CD4-positive, CD25-positive, alpha-beta regulatory T cell (primary cell): Measurements from ENCODE around the gene TUBA1B. TPM values are rescaled to one million over a fixed set of nuclear protein-coding genes. Genes with fewer than 3 reads are reported as not detected.

ENCODE experiments used
- polyA plus RNA-seq, 4 donors: library from polyadenylated mRNA; unstranded; fragments of 300-500 nt; fragmentation: Illumina TruSeq; gene quantifications; one replicate each; pipeline ENCODE4 v1.2.3, GENCODE V29; 2021
- total RNA-seq: library from RNA; stranded (reverse); gene quantifications from one replicate; pipeline ENCODE4 v1.2.3, GENCODE V29; 2022

Gene TUBA1B
- total and polyA plus RNA-seq, 5 donors from 2014 or later, result 174 to 648 (median 499) TPM

Other genes with a start within 250 kb of the TUBA1B start
- 55.6 TPM for gene FKBP11, start 205.9 kb downstream of the TUBA1B start, total RNA-seq
- 10 to 100 TPM; 56.5 to 79.7 (median 77.0) TPM for gene FKBP11, start 205.9 kb downstream of the TUBA1B start, polyA plus RNA-seq
- 79.4 TPM for gene ARF3, start 173.9 kb downstream of the TUBA1B start, total RNA-seq
- 10 to 100 TPM; 21.2 to 30.5 (median 23.6) TPM for gene ARF3, start 173.9 kb downstream of the TUBA1B start, polyA plus RNA-seq
- gene WNT10B, start 159.7 kb downstream of the TUBA1B start, total RNA-seq, result 1.6 TPM
- gene WNT10B, start 159.7 kb downstream of the TUBA1B start, polyA plus RNA-seq, result not detected
- 0.62 TPM for gene WNT1, start 153.1 kb downstream of the TUBA1B start, total RNA-seq
- gene WNT1, start 153.1 kb downstream of the TUBA1B start, polyA plus RNA-seq, result under 1 TPM in 1 of 4 donors, not detected in 3; 0.39 TPM
- 0.39 TPM for gene DDN, start 132.0 kb downstream of the TUBA1B start, total RNA-seq
- gene DDN, start 132.0 kb downstream of the TUBA1B start, polyA plus RNA-seq, result not detected
- gene PRKAG1, start 112.6 kb downstream of the TUBA1B start, total RNA-seq, result 51.3 TPM
- 10 to 100 TPM; 59.3 to 83.8 (median 64.9) TPM for gene PRKAG1, start 112.6 kb downstream of the TUBA1B start, polyA plus RNA-seq
- gene KMT2D, start 70.6 kb downstream of the TUBA1B start, total RNA-seq, result 149 TPM
- 1 to 10 TPM; 5.2 to 8.8 (median 6.5) TPM for gene KMT2D, start 70.6 kb downstream of the TUBA1B start, polyA plus RNA-seq
- gene RHEBL1, start 61.4 kb downstream of the TUBA1B start, total RNA-seq, result 6.0 TPM
- 10 to 100 TPM; 11.7 to 19.5 (median 15.8) TPM for gene RHEBL1, start 61.4 kb downstream of the TUBA1B start, polyA plus RNA-seq
- gene DHH, start 36.6 kb downstream of the TUBA1B start, total RNA-seq, result 0.27 TPM
- not detected for gene DHH, start 36.6 kb downstream of the TUBA1B start, polyA plus RNA-seq
- gene LMBR1L, start 20.5 kb downstream of the TUBA1B start, total RNA-seq, result 315 TPM
- 10 to 100 TPM; 59.0 to 71.9 (median 62.2) TPM for gene LMBR1L, start 20.5 kb downstream of the TUBA1B start, polyA plus RNA-seq
- gene TUBA1A, start 57.7 kb upstream of the TUBA1B start, total RNA-seq, result 213 TPM
- gene TUBA1A, start 57.7 kb upstream of the TUBA1B start, polyA plus RNA-seq, result 100 to 1,000 TPM; 249 to 298 (median 265) TPM
- 41.4 TPM for gene TUBA1C, start 133.7 kb upstream of the TUBA1B start, total RNA-seq
- gene TUBA1C, start 133.7 kb upstream of the TUBA1B start, polyA plus RNA-seq, result 10 to 100 TPM; 50.0 to 64.0 (median 56.3) TPM
- not detected for gene PRPH, start 163.8 kb upstream of the TUBA1B start, total RNA-seq
- under 1 TPM in 1 of 4 donors, not detected in 3; 0.24 TPM for gene PRPH, start 163.8 kb upstream of the TUBA1B start, polyA plus RNA-seq
- 2.0 TPM for gene TROAP, start 191.9 kb upstream of the TUBA1B start, total RNA-seq
- gene TROAP, start 191.9 kb upstream of the TUBA1B start, polyA plus RNA-seq, result 1 to 10 TPM; 2.8 to 8.8 (median 4.9) TPM
- gene C1QL4, start 205.8 kb upstream of the TUBA1B start, total RNA-seq, result not detected
- not detected for gene C1QL4, start 205.8 kb upstream of the TUBA1B start, polyA plus RNA-seq
- gene DNAJC22, start 215.5 kb upstream of the TUBA1B start, total RNA-seq, result not detected
- not detected for gene DNAJC22, start 215.5 kb upstream of the TUBA1B start, polyA plus RNA-seq
- 5.5 TPM for gene SPATS2, start 236.1 kb upstream of the TUBA1B start, total RNA-seq
- 1 to 10 TPM; 2.4 to 4.8 (median 3.6) TPM for gene SPATS2, start 236.1 kb upstream of the TUBA1B start, polyA plus RNA-seq